Tibial nerve (tissue), 4 donors: ENCODE data around the gene RAPSN.

ENCODE experiments used
- EP300 ChIP-seq, 2 donors: sonication (generic); formaldehyde crosslinking; IDR thresholded peaks; one replicate each; pipeline ENCODE4 v1.6.1; 2017; ENCODE audit warnings: antibody characterized with exemption in 2 of 2, mild to moderate bottlenecking in 1 of 2
- POLR2A ChIP-seq, 2 donors: fragments of 450-650 bp; IDR thresholded peaks; one replicate each; pipeline ENCODE4 v1.6.1; 2017; ENCODE audit warnings: antibody characterized with exemption in 2 of 2, mild to moderate bottlenecking in 2 of 2, moderate library complexity in 2 of 2
- TF ChIP-seq, protein P1 (sequence below), 5 experiments: fragments of 200-600 bp in 3 of 5; fragments of 450-650 bp in 2 of 5; sonication (generic) in 3 of 5; IDR thresholded peaks; one replicate each; pipeline ENCODE4 v1.5.1; 2016 to 2019; ENCODE audit warnings: antibody characterized with exemption in 5 of 5, mild to moderate bottlenecking in 3 of 5, moderate library complexity in 2 of 5

DNA sequence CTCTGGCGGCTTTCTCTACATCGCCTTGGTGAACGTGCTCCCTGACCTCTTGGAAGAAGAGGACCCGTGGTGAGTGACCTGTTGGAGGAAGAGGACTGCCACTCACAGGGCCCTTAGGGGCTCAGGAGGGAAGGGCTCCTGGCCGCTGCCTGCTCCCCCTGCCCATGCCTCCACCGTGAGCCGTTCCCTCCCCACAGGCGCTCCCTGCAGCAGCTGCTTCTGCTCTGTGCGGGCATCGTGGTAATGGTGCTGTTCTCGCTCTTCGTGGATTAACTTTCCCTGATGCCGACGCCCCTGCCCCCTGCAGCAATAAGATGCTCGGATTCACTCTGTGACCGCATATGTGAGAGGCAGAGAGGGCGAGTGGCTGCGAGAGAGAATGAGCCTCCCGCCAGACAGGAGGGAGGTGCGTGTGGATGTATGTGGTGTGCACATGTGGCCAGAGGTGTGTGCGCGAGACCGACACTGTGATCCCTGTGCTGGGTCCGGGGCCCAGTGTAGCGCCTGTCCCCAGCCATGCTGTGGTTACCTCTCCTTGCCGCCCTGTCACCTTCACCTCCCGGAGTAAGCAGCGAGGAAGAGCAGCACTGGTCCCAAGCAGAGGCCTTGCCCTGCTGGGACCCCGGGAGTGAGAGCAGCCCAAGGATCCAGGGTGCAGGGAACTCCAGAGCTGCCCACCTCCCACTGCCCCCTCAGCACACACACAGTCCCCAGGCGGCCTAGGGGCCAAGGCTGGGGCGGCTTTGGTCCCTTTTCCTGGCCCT, 33.7 kb downstream of the RAPSN start:
- TF ChIP-seq, protein P1, sequence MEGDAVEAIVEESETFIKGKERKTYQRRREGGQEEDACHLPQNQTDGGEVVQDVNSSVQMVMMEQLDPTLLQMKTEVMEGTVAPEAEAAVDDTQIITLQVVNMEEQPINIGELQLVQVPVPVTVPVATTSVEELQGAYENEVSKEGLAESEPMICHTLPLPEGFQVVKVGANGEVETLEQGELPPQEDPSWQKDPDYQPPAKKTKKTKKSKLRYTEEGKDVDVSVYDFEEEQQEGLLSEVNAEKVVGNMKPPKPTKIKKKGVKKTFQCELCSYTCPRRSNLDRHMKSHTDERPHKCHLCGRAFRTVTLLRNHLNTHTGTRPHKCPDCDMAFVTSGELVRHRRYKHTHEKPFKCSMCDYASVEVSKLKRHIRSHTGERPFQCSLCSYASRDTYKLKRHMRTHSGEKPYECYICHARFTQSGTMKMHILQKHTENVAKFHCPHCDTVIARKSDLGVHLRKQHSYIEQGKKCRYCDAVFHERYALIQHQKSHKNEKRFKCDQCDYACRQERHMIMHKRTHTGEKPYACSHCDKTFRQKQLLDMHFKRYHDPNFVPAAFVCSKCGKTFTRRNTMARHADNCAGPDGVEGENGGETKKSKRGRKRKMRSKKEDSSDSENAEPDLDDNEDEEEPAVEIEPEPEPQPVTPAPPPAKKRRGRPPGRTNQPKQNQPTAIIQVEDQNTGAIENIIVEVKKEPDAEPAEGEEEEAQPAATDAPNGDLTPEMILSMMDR (IDR thresholded peaks at IDR 0.05) = no peak
- TF ChIP-seq POLR2A (IDR thresholded peaks at IDR 0.05) (no peak), EP300 (IDR thresholded peaks at IDR 0.05) (no peak)
